ENCODE results near the gene GPR22.

The GPR22 gene

GRCh38 chr7:107469929-107470328, at the start of gene GPR22:
TSS of gene GPR22 (plus strand) at chr7:107470057. CDS start at chr7:107474061, 4,004 bp downstream.
- no peak for DNase-seq (ENCODE audit: low read depth in 1 of 2, low spot score in 1 of 2)

GRCh38 chr7:107427462-107427861, 42.4 kb upstream of the GPR22 start:
- DNase-seq (ENCODE audit: low read depth in 1 of 2, low spot score in 1 of 2), result no peak

- DNase-seq (ENCODE audit: low read depth in 1 of 2, low spot score in 1 of 2), result no peak
These were observed 41.2 kb upstream of the GPR22 start for GRCh38 chr7:107428642-107429041.

GRCh38 chr7:107430057-107430456, 39.8 kb upstream of the GPR22 start:
- no peak for DNase-seq (ENCODE audit: low read depth in 1 of 2, low spot score in 1 of 2)

- no peak for DNase-seq (ENCODE audit: low read depth in 1 of 2, low spot score in 1 of 2)
These were observed 37.6 kb upstream of the GPR22 start for GRCh38 chr7:107432261-107432660.

- no peak for DNase-seq (ENCODE audit: low read depth in 1 of 2, low spot score in 1 of 2)
These were observed 34.1 kb upstream of the GPR22 start for GRCh38 chr7:107435749-107436148.

GRCh38 chr7:107439025-107439424, 30.8 kb upstream of the GPR22 start:
- DNase-seq (ENCODE audit: low read depth in 1 of 2, low spot score in 1 of 2), result no peak

- no peak for DNase-seq (ENCODE audit: low read depth in 1 of 2, low spot score in 1 of 2)
These were observed 28.1 kb upstream of the GPR22 start for GRCh38 chr7:107441581-107442422.

- DNase-seq (ENCODE audit: low read depth in 1 of 2, low spot score in 1 of 2), result no peak
These were observed 27.2 kb upstream of the GPR22 start for GRCh38 chr7:107442678-107443077.

GRCh38 chr7:107446531-107446930, 23.3 kb upstream of the GPR22 start:
- no peak for DNase-seq (ENCODE audit: low read depth in 1 of 2, low spot score in 1 of 2)

GRCh38 chr7:107446988-107447387, 22.9 kb upstream of the GPR22 start:
- DNase-seq (ENCODE audit: low read depth in 1 of 2, low spot score in 1 of 2), result no peak

- no peak for DNase-seq (ENCODE audit: low read depth in 1 of 2, low spot score in 1 of 2)
These were observed 18.9 kb upstream of the GPR22 start for GRCh38 chr7:107450970-107451369.

GRCh38 chr7:107453388-107453787, 16.5 kb upstream of the GPR22 start:
- DNase-seq (ENCODE audit: low read depth in 1 of 2, low spot score in 1 of 2), result no peak

GRCh38 chr7:107461938-107462533, 7.8 kb upstream of the GPR22 start:
- DNase-seq (ENCODE audit: low read depth in 1 of 2, low spot score in 1 of 2), result no peak

GRCh38 chr7:107463139-107464078, 6.4 kb upstream of the GPR22 start:
- DNase-seq (ENCODE audit: low read depth in 1 of 2, low spot score in 1 of 2), result peak in 1 of 2 donors; percentile 8

- DNase-seq (ENCODE audit: low read depth in 1 of 2, low spot score in 1 of 2), result no peak
These were observed 5.1 kb upstream of the GPR22 start for GRCh38 chr7:107464666-107465226.

- no peak for DNase-seq (ENCODE audit: low read depth in 1 of 2, low spot score in 1 of 2)
These were observed 1.9 kb upstream of the GPR22 start for GRCh38 chr7:107467972-107468371.

GRCh38 chr7:107468824-107469223, 1.0 kb upstream of the GPR22 start:
- DNase-seq (ENCODE audit: low read depth in 1 of 2, low spot score in 1 of 2), result no peak

GRCh38 chr7:107471292-107472070, 1.6 kb downstream of the GPR22 start:
- no peak for DNase-seq (ENCODE audit: low read depth in 1 of 2, low spot score in 1 of 2)

GRCh38 chr7:107472116-107472515, 2.3 kb downstream of the GPR22 start:
- no peak for DNase-seq (ENCODE audit: low read depth in 1 of 2, low spot score in 1 of 2)

Data from activated T-helper 1 cell treated with anti-CD3 and anti-CD28 coated beads, Interleukin-2, amount 50 U/mL, for 16 hours (primary cell).